OCI-LY7 (cell line): ENCODE data around the gene FOXP1.

Experiments
- EZH2phosphoT487 ChIP-seq: fragments of 200-600 bp; sonication (generic); IDR thresholded peaks from 2 replicates; pipeline ENCODE4 v1.6.1; 2018; ENCODE audit warnings: low read depth, borderline replicate concordance, mild to moderate bottlenecking, mixed run types, antibody characterized with exemption, low read length, moderate library complexity, mixed read lengths
- TF ChIP-seq, protein P1 (sequence below): fragments of 200-600 bp; sonication (generic); conservative IDR thresholded peaks from 2 replicates; pipeline ENCODE4 v1.5.1; 2014; ENCODE audit warnings: mild to moderate bottlenecking, antibody characterized with exemption, low read length, moderate library complexity, mixed read lengths

DNA sequence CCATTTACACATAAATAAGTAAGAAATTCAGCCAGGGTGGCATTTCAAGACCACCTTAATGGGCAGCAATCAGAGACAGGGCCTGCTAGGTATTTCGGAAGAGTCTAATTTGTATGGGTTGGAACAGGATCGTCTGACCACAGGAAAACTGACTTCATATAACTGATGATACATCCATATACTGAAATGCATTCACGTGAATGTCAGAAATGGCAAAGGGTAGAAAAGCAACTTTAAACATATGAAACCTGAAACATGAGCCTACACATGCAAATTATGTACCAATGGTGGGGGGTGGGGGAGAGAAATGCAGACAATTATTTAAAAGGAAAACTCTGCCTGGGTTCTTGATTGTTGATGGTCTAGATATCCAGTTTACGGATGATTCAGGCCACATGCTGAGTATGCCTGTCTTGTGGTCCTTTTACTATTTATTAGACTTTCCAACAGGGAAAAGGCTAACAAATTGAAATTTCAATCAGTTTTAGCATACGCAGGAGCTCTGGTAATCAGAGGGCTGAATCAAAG, 582.2 kb downstream of the FOXP1 start:
- TF ChIP-seq, protein P1, sequence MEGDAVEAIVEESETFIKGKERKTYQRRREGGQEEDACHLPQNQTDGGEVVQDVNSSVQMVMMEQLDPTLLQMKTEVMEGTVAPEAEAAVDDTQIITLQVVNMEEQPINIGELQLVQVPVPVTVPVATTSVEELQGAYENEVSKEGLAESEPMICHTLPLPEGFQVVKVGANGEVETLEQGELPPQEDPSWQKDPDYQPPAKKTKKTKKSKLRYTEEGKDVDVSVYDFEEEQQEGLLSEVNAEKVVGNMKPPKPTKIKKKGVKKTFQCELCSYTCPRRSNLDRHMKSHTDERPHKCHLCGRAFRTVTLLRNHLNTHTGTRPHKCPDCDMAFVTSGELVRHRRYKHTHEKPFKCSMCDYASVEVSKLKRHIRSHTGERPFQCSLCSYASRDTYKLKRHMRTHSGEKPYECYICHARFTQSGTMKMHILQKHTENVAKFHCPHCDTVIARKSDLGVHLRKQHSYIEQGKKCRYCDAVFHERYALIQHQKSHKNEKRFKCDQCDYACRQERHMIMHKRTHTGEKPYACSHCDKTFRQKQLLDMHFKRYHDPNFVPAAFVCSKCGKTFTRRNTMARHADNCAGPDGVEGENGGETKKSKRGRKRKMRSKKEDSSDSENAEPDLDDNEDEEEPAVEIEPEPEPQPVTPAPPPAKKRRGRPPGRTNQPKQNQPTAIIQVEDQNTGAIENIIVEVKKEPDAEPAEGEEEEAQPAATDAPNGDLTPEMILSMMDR = no peak
- no peak for TF ChIP-seq EZH2phosphoT487
